Measurements from ENCODE around the gene MAS1.
"Not testable (repeated sequence)": the region's sequence is repeated elsewhere in the genome, so short reads cannot be mapped to it uniquely, and the experiment has no call there.

Gene MAS1

GRCh38 chr6:159890792-159891191, at the start of gene MAS1:
Gene MAS1, plus strand, starts transcription at chr6:159890988. Its CDS starts 15,968 bp downstream, at chr6:159906956.
- DNase-seq (ENCODE audit: low read depth, low spot score) = no peak

- DNase-seq (ENCODE audit: low read depth, low spot score) = no peak
Measured at GRCh38 chr6:159842035-159842434, 48.8 kb upstream of the MAS1 start.

- no peak for DNase-seq (ENCODE audit: low read depth, low spot score)
Measured at GRCh38 chr6:159844737-159845645, 45.8 kb upstream of the MAS1 start.

GRCh38 chr6:159848552-159848951, 42.2 kb upstream of the MAS1 start:
- not testable (repeated sequence) for DNase-seq (ENCODE audit: low read depth, low spot score)

- DNase-seq (ENCODE audit: low read depth, low spot score) = not testable (repeated sequence)
Measured at GRCh38 chr6:159849851-159850250, 40.9 kb upstream of the MAS1 start.

GRCh38 chr6:159852877-159853276, 37.9 kb upstream of the MAS1 start:
- DNase-seq (ENCODE audit: low read depth, low spot score) = no peak

- DNase-seq (ENCODE audit: low read depth, low spot score) = no peak
Measured at GRCh38 chr6:159853754-159854153, 37.0 kb upstream of the MAS1 start.

- no peak for DNase-seq (ENCODE audit: low read depth, low spot score)
Measured at GRCh38 chr6:159854959-159855358, 35.8 kb upstream of the MAS1 start.

- DNase-seq (ENCODE audit: low read depth, low spot score) = no peak
Measured at GRCh38 chr6:159858259-159858658, 32.5 kb upstream of the MAS1 start.

- DNase-seq (ENCODE audit: low read depth, low spot score) = no peak
Measured at GRCh38 chr6:159860482-159860881, 30.3 kb upstream of the MAS1 start.

- DNase-seq (ENCODE audit: low read depth, low spot score) = no peak
Measured at GRCh38 chr6:159862103-159862502, 28.7 kb upstream of the MAS1 start.

- peak; percentile 58 for DNase-seq (ENCODE audit: low read depth, low spot score)
Measured at GRCh38 chr6:159863341-159863740, 27.4 kb upstream of the MAS1 start.

GRCh38 chr6:159865226-159865920, 25.4 kb upstream of the MAS1 start:
- DNase-seq (ENCODE audit: low read depth, low spot score) = no peak

- DNase-seq (ENCODE audit: low read depth, low spot score) = no peak
Measured at GRCh38 chr6:159866286-159867247, 24.2 kb upstream of the MAS1 start.

- DNase-seq (ENCODE audit: low read depth, low spot score) = no peak
Measured at GRCh38 chr6:159871241-159871640, 19.5 kb upstream of the MAS1 start.

- no peak for DNase-seq (ENCODE audit: low read depth, low spot score)
Measured at GRCh38 chr6:159871906-159872305, 18.9 kb upstream of the MAS1 start.

GRCh38 chr6:159874435-159874834, 16.4 kb upstream of the MAS1 start:
- no peak for DNase-seq (ENCODE audit: low read depth, low spot score)

GRCh38 chr6:159875194-159875593, 15.6 kb upstream of the MAS1 start:
- no peak for DNase-seq (ENCODE audit: low read depth, low spot score)

GRCh38 chr6:159876242-159876641, 14.5 kb upstream of the MAS1 start:
- DNase-seq (ENCODE audit: low read depth, low spot score) = no peak

- no peak for DNase-seq (ENCODE audit: low read depth, low spot score)
Measured at GRCh38 chr6:159877256-159877808, 13.5 kb upstream of the MAS1 start.

- DNase-seq (ENCODE audit: low read depth, low spot score) = no peak
Measured at GRCh38 chr6:159878341-159878740, 12.4 kb upstream of the MAS1 start.
